ENCODE measurements around the gene SLC13A2.

Gene SLC13A2

DNA sequence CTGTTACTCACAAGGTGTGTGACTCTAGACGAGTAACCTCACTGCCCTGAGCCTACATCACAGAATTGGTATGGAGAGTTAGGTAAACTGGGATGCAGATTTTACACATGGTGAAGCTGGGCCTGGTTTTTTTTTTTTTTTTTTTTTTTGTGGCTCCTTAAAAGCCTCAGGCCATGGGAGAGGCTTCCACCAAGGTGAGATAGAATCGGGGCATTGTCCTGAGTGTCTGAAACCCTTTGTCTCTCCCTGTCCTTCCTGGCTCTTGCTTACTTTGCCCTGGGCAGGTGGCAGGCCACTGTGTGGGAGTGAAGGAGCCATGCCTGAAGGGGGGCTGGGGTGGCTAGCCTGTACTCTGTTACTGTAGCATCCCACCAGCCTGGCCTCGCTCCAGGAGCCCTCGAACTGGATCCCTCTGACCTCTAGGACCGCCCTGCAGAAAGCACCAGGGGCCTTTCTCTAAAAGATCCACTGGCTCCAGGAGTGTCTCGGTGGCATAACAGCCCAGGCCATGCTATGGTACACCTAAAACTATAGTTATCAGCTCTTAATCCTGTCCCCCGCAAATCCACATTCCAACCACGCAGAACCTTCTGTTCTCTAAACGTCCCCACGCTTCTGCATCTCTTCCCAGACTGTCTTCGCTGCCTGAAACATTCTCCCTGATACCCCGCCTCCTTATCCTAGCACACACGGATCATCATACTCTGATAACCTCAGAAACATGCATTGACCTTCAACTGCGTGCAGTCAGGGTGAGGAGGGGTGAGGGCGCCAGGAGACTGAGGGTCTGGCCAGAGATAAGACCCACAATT is 1.7 kb upstream of the SLC13A2 start:
- DNase-seq: no peak

DNA sequence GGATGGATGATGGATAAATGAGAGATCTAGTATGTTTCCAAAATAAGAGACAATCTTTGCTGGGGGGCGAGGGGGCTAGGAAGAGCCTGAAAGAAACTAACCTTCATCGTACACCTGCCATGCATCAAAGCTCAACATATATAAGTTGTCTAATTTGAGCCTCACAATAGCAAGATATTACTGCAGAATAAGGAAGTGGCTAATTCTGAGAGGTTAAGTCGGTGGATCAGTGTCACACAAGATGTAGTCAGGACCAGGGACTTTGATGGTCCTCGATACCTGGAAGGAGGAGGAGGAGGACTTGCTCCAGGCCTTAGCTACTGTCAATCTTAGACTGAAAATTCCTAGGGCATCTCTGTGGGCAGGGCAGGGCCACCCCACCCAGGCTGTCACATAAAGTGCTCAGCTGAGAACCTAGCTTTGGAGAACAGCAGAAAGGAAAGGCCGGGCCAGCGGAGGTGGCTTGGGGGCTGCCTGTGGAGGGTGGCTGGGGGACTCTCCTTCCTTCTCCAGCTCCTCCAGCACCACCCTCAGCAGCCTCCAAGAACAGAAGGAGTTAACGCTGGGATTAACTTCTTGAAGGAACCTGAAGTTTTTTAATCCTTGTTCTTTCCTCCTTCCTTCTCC is 460 bp upstream of the SLC13A2 start:
- no peak for DNase-seq

DNA sequence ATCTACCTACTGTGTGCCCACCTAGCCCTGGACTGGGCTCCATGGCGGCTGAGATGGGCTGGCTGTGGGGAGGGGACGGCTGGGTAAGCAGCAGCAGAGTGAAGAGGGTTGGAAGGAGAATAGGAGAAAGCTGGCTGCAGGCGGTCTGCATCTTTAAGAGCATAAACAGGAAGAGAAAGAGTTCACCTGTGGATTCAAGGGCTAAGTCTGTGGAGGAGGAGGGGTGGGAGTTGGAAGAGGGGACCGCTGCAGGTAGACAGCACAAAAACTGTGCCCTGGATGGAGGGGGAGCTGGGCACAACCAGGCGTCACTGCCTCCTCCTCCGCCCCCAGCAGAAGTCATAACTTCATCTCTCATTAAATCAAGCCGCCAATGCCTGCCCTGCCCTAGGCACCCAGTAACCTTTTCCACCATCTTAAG is 677 bp downstream of the SLC13A2 start:
- no peak for DNase-seq

DNA sequence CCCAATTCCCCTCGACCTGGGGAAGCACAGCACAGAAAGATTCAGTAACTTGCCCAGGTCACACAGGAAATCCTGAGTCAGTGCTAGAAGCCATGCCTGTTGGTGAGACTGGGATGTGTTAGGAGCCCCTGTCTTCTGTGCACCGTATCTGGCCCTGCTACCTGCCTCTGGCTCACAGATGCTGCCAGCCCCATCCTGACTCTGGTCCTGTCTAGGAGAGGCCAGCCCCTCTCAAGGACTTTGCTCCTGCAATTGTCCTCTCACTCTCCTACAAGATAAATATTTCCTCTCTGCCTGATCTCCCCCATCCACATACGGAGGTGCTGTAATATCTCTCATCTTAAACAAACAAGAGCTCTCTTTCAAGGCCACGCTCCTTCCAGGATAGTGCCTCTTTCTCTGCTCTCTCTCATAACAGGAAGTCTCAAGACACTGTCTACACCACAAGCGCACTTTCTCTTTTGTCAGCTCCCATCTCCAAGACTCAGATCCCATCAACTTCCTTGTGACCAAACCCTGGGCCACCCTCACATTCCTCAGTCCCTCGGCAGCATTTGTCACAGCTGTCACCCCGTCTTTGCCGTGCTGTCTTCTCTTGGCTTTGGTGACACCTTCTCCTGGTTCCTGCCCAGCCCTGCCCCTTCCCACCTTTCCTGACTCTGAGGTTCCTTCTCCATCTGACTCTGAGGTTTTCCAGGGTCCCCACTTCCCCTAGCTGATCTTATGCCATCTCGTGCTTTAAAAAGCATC is 1.9 kb downstream of the SLC13A2 start:
- peak; percentile 20 to 42 for DNase-seq

DNA sequence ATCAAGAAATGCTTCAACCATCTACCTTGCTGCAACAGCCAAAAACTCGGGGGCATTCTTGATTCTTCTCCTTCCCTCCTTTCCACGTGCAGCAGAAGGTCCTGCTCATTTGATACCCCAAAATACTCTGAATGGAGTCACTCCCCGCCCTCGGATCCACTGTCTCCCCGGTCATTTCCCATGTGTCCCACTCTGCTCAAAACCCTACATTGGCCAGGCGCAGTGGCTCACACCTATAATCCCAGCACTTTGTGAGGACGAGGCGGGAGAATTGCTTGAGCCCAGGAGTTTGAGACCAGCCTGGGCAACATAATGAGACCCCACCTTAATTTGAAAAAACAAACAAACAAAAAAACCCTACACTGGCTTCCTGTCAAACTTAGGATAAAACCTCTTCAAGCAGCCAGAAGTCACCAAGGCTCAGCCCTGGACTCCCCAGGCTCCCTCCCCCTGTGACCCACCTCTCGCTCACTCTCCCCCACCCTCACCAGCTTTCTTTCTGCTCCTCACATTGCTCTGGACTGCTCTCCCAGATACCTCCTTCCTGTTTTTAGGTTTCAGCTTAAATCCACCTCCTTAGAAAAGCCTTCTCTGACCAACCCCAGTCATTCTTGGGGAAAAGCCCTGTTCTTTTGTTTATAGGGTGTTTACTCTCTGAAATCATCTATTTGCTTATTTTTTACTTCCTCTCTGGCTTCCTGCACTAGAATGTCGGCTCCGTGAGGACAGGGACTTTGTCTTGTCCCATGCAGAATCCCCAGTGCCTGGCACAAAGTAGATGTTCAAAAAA is 2.8 kb downstream of the SLC13A2 start:
- no peak for DNase-seq

DNA sequence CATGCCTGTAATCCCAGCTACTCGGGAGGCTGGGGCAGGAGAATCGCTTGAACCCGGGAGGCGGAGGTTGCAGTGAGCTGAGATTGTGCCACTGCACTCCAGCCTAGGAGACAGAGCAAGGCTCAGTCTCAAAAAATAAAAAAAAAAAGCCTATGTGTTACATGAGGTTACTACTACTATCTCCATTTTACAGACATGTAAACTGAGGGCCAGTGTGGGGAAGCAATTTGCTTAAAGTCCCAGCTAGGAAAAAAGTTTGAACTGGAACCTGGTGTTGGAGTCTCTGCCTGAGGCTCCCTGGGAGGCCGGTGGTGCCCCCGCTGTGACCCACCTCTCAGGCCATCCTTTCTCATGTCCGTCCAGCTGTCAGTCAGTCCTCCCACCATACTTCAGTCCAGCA is 4.5 kb downstream of the SLC13A2 start:
- no peak for DNase-seq

DNA sequence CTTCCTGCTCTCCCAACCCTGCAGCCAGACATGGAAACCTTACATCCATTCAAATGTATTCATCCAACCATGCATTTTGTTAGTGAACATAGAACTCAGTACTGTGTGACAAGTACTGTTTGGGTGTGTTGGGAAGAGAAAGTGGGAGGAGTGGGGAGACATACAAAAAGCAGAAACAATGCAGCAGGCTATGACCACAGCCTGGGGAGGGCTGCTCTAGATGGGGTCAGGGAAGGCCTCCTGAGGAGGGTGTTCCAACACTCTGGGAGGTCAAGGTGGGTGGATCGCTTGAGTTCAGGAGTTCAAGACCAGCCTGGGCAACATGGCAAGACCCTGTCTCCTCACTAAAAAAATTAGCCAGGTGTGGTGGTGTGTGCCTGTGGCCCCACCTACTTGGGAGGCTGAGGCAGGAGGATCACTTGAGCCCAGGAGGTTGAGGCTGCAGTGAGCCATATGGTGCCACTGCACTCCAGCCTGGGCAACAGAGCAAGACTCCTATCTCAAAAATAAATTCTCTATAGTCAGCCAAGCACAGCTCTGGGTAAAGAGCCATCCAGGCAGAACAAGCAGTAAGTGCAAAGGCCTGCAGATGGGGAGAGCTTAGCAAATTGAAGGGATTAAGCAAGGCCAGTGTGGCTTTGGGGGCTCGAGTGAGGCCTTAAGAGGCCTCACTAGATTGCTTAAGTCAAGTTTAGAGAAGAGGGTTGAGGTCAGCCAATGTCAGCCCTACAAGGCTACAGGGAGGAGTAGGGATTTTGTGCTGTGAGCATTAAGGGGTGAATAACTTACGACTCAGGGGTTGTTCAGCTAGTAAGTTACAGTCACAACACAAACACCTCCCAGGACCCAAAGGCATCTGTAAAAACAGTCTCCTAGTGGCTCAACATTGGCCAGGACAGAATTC is 5.5 kb downstream of the SLC13A2 start:
- peak; percentile 56 to 63 for DNase-seq

DNA sequence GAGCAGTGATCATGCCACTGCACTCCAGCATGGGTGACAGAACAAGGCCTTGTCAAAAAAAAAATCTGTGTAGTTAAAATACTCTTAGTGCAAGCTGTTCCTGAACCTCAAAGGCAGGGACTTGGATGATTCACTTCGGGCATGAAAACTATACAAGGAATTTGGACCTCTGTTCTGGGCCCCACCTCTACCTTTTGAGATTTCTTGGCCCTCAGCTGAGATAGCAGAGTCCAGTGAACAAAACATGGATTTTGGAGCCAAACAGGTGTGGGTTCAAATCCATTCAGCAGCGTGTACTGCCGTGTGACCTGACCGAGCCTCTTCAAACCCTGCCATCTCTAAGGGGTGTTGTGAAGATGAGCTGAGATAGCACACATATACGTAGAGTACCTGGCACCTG is 6.8 kb downstream of the SLC13A2 start:
- DNase-seq: no peak

DNA sequence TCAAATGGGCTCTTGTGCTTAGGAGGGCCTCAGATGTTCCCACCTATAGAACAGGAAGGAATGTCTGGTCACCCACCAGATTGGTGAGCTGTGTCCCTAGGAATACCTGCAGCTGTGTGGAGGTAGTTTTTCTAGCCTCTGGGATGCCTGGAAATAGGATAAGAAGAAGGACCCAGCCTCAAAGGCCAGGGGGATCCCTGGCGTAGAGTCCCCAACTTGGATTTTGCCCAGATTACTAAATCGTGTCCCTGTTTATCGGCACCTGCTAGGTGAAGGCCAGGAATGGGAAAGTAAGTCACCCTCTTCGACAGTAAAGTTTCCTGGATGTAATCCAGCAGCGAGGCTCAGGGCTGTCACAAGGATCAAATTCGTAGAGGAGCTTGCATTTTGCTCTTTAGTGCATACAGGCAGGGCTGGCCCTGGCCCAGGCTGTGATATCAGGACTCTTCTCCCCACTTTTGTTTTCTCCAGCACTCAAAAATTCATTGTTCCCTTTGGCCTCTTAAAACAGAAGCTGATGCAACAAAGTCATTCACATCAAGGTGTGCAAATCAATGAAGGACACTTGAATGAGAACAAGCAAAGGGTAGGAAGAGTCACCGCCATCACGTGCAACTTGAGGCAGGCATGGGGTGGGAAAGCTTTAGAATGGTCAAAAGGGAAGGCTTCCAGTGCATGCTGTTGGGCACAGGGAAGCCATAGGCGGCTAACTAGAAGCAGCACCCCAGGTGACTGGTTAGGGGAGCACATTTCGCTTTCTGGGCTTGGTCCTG is 7.5 kb downstream of the SLC13A2 start:
- DNase-seq: no peak

DNA sequence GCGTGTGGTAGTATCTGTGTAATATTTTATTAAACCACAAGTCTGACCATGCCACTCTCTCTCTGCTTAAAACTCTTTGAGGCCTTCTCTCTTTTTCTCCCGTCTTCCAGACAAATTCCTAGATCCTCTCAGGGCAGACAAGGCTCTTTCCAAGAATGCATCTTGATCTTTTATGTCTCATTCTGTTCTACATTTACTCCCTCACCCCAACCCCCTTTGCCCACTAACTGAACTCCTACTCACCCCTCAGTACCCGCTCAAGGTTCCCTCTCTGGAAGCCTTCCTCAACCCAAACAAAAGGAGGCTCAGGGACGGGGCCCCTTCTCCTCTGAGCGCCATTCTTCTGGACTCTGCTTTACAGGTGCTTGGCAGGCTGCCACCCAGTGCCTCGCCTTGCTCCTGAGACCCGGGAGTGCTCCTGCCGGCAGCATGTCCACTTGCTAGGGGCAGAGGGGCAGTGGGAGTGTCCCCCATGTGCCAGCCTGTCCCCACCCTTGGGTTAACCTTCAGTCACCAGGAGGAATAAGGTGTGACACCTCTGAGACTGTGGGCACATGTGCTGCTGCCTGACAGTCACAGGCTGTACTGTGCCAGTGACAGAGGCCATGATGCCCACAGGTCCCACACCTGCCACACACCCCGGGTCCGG is 9.2 kb downstream of the SLC13A2 start:
- no peak for DNase-seq

DNA sequence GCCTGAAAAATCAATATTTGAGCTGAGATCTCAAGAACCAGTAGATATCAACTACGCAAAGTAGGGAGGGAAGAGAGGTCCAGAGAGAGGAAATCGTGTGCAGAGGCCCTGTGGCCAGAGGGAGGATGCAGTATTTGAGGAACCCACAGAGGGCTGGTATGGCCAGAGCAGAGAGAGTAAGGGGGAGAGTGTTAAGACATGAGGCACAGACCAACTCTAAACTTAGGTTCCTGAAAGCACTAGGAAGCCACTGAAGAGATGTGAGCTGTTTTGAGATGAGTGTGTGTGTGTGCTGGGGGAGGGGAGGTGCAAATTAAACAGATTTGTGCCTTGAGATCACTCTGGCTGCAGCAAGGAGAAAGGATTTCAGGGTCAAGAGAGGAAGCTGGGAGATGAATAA is 10.9 kb downstream of the SLC13A2 start:
- peak; percentile 23 to 41 for DNase-seq

DNA sequence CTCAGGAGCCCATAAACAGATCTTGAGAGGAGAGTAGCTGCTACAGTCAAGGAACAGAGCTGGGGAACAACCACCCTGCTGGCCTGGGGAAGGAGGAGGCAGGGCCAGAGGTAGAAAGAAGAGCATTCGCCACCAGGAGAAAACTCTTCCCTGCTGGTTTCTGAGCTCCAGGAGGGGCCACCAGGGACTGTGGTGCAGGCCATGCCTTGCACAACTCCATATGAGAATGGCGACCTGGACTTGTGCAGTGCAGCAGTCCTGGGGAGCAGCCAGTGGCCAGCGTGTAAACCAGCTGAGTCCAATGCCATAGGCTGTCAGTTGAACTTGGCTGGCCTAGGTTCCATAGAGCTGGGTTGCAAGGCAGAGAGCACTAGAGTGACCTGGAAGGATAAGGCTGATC is 11.6 kb downstream of the SLC13A2 start:
- no peak for DNase-seq

DNA sequence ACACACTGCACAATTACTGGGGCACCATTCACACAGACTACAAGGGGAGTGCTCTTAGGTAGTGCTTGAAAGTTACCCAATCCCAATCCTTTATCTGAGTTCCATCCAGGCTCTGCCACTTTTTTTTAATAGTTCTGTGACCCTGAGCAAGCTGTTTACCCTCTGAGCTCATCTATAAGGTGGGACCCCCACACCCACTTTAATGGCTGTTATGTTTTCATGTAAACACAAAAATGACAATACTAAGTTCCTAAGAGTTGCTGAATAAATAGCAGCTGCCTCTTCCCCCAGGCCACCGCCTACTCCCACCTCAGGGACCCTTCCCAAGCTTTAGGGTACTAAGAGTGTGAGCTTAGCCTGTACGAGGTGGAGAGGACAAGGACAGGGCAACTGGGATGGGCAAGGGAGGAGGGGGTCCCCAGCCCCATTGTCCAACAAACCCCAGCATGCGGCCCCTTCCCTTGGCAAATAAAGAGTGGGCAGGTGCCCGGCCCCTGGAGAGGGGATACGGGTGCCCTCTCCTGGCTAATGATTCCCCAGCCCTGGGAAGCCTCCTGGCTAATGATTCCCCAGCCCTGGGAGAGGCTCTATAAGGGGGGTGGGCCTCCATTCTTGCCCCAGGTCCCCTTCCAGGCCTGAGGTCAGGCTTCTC is 14.6 kb downstream of the SLC13A2 start:
- DNase-seq: no peak

DNA sequence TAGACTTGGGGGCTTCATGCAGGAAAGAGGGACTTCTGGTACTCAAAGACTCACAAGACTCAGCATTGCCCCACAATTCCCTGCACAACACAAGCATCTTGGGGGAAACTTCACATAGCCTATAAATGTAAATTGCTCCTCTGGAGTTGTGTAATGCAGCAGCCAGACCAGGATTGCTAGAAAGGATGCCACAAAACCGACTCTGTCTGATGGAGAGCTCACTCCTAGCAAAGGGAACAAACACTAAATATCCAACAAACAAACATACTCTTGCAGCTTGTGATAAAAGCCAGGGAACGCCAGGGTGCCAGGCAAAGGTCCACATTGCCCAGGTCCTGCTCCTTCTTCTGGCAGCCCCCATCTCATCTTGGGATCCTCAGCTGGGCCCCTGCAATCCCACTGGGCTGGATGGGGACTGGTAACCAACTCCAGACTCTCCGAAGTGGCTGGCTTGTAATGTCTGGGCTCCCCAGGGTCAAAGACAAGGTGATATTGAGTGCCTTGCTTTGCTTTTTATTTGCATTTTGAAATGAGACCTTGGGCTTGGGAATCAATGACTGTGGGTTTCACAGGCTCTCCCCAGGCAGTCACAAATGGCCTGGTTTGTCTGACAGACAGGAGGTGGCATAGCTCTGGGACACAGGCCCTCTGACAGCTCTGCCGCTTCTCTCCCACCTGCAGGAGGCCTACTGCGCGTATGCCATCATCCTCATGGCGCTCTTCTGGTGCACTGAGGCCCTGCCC is 15.3 kb downstream of the SLC13A2 start:
- no peak for DNase-seq

DNA sequence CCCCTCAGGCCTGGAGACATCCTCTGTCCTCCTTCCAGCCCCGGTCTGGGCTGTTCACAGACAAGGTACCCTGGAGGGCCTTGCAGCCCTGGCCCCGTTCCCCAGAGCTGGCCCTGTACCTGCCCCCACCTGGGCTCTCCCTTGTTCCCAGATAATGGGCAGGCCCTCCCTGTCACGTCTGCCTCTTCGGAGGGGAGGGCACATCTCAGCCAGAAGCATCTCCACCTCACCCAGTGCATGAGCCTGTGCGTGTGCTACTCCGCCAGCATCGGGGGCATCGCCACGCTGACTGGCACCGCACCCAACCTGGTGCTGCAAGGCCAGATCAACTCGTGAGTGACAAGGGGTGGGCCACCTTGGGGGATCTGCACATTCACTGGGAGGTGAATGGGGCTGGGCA is 17.8 kb downstream of the SLC13A2 start:
- DNase-seq: no peak

DNA sequence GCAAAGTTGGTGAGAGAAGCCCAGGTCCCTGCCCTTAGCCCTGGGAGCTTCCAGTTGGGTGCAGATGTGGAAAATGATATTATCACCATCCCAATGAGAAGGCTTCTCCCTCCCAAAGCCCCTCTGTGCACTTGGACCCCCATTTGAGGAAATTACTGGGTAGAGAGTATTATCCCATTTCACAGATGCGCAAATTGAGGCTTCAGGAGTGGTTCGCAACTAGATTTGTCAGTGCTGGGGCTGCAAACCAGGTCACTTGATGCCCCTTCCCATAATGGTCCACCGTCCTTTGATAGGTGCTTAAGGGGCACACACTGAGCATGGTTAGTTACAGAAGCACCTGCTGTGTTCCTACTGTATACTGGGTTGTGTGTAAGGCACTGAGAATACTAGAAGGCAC is 18.4 kb downstream of the SLC13A2 start:
- no peak for DNase-seq

DNA sequence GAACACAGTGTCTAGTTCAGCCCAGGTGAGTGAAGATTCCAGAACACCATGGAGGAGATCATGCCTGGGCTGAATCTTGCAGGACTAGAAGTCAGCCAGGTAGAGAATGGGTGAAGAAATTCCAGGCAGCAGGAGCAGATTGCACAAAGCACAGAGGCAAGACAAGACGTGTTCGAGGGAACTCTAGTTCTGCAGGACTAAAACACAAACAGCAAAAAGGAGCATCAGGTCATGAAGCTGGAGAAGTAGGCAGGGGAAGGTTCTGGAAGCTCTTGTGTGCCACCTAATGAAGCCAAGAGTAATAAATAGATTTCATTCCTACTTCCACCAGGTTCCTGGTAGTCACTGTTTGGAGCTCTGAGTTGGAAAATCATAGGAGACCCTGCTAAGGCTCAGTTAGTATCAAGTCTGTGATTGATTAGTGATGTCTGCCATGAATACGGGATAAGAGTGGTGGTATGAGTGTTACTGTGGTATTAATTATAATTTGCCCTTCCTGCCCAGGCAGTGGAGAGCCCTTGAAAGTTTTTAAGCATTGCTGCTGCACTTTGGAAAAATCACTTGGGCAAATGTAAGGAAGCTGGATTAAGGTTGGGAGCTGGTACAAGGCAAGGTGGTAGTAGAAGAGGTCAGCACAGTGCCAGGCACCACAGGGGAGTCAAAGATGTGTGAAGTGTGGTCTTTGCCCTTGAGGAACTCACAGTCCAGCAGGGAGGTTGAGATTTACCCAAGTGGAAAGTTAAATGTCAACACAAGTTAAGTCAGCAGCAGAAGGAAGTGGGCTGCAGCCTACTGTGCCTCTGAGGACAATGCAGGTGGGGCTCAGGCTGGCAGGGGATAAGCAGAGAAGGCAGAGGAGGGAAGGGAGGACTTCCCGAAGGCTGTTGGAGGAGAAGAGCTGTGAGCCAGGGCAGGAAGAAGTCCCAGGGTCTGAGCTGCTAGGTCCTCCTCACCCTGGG is 19.2 kb downstream of the SLC13A2 start:
- DNase-seq: no peak

DNA sequence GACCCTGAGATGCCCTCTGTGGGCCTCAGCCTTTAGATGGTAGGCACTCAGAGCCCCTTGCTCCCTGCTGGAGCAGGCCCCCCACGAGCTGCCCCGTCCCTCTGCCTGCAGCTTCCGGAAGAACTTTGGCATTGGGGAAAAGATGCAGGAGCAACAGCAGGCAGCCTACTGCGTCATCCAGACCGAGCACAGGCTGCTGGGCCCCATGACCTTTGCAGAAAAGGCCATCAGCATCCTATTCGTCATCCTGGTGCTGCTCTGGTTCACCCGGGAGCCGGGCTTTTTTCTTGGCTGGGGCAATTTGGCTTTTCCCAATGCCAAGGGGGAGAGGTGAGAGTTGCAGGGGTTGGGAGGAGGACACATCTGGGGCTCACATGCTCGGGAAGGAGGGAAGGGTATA is 20.0 kb downstream of the SLC13A2 start:
- no peak for DNase-seq

Data from inflammatory macrophage (primary cell).